CD4-positive, alpha-beta T cell treated with Interleukin-6 for 4 hours (primary cell): ENCODE measurements around the gene NYNRIN.
"Not testable (repeated sequence)": the region's sequence is repeated elsewhere in the genome, so short reads cannot be mapped to it uniquely, and the experiment has no call there.

ENCODE experiments used
- DNase-seq: peaks from one replicate; pipeline ENCODE4 v3.0.0-alpha.2; 2020; ENCODE audit warnings: mixed read lengths

The NYNRIN gene

DNA sequence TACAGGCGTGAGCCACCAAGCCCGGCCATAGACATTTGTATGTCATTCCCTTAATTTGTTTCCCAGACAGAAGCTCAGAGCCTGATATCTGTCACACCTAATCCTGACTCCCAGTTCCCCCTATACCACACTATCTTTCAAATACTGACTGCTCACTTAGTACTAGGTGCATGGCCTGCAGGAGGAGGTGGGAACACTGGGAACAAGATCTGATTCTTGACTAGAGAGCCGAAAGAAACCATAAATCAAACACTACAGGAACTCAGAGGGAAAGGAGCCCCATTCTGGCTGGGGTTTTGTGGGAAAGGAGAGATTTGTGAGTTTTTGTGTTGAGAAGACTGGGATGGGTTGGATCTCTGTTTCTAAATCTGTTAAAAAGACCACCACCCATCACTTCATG, 35.9 kb downstream of the NYNRIN start:
- DNase-seq = no peak

DNA sequence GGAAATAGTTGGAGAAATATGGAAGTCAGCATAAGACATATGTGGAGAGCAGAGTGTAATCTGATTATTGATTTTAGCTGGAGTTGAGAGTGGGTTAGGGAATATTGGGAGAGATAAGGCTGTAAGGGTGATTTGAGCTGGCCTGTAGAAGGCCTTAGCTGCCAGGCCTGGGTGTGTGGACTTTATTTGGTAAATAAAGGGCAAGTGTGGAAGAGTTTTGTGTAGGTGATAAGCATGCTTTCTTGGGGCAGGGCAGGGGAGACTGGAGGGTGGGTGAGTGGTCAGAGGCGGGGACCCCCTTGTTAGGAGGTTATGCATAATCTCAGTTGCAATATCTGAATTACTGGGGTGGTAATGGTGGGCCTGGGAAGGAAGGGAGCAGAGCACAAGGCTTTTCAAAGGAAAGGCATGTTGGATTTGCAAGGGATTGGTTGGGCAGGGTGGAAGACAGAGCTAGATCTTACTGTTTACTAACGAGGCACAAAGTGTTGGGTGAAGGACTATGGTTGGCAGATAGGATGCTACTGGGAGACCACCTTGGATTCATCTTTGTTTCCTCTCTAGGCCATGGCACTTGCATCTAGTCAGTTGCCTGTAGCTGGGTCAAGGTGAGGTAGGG, 36.5 kb downstream of the NYNRIN start:
- no peak for DNase-seq

DNA sequence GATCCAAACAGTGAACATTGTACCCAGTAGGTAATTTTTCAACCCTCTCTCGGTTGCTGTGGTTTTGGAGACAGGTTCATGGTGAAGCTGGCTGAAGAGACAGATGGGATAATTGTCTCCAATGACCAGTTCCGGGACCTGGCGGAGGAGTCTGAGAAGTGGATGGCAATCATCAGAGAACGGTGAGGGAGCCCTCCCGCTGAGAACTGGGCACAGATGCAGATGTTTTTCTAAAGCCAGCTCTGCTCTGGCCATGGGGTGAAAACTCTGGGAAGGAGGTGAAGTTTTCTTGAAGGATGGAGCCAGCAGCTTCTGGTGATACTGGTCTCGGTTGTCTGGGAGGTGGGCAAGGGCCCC, 37.2 kb downstream of the NYNRIN start:
- DNase-seq = no peak

DNA sequence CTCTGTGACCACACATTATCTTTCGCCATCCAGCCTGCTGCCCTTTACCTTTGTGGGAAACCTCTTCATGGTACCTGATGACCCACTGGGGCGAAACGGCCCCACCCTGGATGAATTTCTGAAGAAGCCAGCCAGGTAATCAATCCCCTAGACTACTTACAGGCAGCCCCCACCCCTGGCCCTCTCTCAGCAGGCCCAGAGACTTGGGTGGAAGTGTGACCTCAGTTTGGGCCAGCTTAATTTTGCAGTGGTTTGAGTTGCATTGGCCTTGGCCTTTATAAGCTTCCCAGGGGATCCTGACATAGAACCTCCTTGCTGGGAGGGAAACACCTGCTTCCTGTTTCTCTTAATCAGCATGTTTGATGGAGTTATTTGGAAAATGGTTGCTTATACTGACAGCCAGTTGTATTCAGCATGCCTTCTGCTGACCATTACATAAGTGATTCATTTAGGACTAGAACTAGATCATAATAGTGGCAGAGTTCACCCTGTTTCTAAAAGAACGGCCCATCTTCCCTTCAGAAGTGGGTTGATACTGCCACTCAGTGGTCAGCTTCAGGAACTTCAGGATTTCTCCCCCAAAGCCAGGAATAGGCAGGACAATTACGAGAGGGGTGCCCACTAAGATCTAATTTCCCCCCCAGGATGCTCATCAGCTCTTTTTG, 37.7 kb downstream of the NYNRIN start:
- DNase-seq = peak; percentile 54

DNA sequence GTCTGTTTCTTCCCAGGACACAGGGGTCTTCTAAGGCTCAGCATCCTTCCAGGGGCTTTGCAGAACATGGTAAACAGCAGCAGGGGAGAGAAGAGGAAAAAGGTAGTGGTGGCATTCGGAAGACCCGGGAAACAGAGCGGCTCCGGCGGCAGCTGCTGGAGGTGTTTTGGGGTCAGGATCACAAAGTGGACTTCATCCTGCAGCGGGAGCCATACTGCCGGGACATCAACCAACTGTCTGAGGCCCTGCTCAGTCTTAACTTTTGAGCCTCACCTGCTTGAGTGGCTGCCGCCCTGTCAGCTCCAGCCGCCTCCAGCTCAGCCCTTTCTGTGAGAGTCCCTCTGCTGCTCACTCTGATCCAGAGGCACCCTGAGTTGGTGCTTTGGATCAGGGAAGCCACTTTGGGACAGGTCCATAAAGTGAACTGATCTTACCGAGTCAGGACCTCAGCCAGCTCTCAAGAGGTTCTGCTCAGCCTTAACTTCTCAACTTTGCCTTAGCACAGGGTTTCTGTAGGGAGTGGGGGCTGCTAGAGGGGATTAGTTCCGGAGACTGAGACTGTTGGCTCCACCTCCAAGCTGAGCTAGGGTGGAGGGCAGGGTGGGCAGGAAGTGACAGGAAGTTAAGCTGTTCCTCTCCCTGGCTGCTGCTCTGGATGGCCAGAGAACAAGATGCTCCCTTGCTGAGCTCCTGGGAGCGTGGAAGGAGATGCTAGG, 38.4 kb downstream of the NYNRIN start:
- peak; percentile 42 for DNase-seq

DNA sequence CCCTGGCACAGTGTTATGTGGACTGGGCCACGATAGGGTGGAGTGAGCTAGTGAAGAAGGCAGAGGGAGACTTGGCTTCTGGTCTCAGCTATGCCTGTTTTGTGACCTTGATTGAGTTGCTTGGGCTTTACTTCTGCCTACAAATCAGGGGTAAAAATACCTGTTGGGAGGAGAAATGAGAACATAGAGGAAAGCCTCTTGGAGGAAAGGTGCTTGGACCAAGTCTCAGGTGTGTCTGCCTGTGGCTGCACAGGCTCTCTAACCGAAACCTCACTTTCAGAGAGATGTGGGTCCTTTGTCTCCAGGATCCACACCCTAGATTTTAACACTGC, 38.9 kb downstream of the NYNRIN start:
- no peak for DNase-seq

DNA sequence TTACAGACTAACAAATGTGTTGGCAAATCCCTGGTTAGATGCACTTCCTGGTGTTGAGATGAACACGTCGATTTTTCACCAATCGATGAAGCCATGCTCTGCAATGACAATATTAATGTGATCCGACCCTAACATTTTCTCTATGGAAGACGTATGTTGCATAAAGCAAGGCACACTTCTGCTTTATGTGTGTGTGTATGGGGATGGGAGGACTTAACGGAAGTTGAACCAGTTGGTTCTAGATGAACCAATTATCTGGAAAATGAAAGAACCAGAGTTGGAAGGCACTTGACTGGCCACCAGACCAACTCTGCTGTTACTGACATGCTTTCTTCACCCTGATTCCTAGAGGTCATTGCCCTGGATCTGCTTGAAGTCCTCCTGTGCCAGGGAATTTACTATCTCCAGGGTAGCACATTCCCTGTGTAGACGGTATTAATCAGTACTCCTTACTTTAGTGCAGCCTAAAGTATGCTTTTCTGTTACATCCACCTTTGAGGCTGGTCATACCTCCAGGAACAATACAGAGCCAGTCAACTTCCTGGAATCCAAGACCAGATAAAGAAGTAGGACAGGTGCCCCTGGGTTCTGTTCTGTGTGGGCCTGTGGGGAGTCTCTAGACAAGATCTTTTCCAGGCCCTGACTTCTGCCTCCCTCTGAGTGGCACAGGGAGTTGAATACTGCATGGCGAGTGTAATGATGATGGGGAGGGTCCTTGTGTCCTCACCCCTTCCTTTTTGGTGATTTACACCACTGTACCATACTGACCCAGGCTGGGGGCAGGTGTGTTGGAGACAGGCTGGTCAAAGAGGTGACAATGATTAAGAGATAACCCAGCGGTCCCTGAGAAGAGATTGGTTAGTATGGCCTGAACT, 39.7 kb downstream of the NYNRIN start:
- DNase-seq = no peak

DNA sequence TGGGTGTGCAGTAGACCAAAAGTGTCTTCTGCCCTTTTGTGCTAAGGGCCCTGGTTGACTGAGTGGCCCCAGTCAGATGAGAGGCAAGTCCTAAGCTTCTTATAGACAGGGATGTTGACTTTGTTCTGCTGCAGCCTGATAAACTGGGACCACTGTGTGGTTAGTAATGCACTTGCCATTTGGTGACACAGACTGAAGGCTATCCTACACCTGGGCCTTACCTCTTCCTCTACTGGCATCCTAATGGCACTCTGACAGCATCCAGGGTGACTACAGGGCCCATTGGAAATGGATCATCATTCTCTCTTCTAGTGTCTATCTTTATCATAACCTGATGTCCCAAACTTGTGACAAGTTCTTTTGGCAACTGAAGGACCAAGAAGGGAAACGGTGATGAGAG, 40.5 kb downstream of the NYNRIN start:
- DNase-seq = no peak

DNA sequence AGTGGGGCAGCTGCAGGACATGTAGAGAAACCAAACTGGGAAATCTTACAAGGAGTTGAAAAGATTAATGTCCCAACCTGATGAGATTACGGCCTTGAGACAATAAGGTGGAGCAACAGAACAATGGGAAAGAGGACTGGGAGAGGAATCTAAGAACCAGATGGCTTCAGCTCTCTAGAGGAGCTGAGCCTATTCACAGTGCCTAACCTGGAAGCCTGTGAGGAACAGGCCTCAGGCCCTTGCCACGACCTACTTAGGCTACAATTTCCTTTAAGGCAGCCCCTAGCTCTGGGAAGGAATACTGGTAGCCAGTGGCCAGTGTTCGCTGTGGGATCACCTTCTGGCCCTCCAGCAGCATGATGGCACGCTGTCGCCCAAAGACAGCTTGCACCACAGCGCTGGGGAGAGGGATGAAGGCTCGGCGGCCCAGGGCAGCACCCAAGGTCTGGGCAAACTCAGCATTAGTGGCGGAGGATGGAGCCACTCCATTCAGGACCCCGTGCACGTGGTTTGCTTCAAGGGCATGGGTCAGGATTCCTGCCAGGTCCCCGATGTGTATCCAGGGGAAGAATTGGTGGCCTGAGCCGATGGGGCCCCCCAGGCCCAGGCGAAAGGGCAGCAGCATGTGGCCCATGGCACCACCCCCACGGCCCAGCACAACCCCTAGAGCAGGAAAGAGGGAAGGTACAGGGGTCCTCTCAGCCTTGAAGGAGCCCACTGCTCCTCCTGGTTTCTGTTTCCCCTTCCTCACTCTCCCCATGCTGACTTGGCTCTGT, 41.2 kb downstream of the NYNRIN start:
- no peak for DNase-seq

DNA sequence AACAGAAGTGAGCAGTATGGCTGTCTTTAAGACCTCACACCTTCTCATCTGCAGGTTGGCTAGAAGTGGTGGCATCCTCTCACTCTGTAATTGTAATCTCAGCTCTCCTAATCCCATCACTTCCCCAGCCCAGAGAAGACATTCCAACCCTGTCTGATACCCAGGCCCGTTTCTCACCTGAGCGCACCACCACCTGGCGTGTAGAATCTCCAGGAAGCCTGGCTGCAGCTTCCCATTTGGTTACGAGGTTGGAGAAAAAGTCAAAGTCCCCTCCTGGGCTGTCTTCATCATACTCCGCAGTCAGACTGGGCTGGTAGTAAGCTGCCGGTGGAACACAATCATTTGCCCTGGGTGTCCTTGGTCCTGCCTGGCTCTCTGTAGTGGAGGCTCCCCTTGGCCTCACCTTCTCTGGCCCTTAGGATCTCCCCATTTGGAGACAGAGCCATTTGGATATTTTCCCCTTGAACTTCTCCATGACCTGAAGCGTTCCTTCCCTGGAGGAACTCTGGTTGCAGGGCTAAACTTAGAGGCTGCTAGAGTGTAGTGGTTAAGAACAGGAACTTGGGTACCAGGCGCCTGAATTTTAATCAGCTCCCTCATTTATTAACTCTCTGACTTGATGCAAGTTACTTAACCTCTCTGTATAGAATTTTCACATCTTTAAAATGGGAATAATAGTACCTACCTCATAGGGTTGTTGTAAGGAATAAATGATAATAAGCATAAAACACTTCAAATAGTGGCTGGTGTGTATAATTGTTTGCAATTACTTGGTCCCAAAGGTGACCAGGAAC, 42.0 kb downstream of the NYNRIN start:
- no peak for DNase-seq

DNA sequence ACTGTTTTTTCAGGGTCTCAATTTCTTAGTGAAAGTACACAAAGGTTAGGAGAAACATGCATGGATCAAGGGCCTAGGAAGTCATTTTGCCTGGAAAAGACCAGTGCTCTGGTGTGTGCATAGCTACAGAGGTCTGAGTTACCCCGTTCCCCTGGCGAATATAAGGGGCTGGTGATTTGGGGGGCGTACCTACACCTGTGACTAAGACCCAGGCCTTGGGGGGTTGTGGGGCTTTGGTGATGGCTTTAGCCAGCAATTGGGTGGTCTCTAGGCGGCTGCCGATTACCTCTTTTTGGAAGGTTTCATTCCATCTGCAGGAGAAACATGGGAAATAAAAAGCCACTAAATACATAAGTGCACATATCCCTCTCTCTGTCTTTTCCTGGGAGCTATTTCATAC, 42.7 kb downstream of the NYNRIN start:
- DNase-seq = no peak

DNA sequence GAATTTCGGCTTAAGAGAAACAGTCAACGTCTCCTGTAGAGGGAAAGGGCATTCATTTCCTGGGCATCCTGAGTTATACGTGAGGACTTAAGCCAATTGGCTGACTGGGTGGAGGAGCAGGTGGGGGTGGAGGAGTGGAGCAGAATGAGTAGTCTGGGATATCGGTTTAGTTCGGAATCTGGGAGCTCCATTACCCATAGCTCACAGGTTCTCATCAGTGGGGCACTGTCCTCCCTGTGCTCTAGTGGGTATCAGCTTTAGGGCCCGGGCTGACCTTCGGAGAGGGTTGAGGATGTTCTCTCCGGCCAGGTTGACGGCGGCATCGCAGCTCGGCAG, 43.1 kb downstream of the NYNRIN start:
- no peak for DNase-seq

DNA sequence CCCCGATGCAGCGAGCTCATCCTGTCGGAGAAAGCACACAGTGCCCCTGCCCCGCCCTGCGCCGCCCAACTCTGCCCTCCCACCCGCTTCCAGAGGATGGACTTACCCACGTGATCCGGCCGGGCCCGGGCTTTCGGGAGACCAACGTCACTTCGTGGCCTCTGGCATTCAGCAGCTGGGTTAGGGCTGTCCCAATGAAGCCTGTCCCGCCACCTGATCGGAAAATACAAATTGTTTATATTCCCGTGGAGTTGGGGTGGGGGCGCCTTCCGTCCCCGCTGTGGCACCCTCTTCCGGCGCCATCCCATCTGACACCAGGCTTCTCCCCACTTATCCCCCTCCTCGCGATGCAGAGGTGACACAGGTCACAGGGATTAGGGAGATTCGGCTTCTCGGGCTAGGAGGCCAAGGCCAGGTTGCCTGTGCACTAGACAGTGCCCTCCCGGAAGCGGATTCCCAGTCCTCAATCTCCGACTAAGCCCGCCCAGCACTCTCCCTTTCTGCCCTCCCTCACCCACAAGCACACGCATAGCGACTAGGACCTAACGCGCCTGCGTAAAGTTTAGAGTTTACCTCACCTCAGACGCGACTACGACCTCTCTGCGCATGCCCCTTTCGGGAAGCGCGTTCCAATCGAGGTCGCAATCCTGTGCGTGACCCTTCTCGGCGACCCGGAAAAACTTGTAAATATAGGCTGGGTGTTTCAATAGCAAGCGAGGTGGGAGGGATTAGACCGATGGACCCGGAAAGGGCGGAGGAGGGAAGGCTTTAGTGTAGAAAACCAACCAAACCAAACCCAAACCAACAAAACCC, 43.6 kb downstream of the NYNRIN start, which contains the start of gene SDR39U1:
SDR39U1 (minus strand) TSS at position 537 of the 813 bp plus-strand sequence; CDS start at position 530, 7 bp downstream.
- DNase-seq = peak; percentile 97

DNA sequence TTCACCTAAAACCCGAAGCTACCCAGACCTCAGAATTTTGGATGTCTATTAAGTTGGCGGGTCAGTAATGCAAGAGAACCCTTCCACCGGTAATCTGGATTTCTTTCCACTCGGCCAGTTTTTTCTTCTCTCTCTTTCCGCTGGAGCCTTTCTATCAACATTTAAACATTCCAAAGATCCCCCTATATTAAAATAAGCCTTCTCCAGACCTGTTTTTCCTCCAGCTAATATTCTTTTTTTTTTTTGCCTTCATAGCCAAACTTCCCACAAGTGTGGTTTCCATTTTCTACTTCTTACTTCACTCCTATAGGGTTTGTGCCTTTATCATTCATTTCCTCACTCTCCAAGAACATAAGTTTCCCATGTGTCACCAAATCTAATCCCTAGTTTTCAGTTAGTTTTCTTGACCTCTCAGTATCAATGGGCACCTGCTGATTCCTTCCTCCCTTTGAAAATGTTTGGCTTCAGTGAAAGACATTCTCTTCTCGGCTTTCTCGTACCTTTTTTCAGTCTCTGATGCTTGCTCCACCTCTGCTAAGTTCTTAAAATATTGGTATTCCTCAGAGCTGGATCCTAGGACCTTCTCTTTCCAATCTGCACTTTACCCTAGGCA, 44.4 kb downstream of the NYNRIN start:
- DNase-seq = no peak

DNA sequence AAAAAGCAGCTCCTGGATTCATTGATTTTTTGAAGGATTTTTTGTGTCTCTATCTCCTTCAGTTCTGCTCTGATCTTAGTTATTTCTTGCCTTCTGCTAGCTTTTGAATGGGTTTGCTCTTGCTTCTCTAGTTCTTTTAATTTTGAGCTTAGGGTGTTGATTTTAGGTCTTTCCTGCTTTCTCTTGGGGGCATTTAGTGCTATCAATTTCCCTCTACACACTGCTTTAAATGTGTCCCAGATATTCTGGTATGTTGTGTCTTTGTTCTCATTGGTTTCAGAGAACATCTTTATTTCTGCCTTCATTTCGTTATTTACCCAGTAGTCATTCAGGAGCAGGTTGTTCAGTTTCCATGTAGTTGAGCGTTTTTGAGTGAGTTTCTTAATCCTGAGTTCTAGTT, 52.0 kb downstream of the NYNRIN start:
- DNase-seq = not testable (repeated sequence)

DNA sequence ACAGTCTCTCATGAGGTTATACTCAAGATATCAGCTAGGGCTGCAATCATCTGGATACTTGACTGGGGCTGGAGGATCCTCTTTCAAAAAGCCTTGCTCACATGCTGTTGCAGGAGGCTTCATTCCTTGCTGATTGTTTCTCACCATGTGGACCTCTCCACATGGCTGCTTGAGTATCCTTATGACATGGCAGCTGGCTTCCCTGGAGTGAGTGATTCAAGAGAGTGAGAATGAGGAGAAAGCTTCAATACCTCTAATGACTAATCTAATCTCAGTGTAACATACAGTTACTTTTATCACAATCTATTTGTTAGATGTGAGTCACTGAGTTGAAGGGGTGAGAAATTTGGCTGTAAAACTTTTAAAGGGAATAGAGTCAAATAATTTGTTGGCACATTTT, 58.2 kb downstream of the NYNRIN start:
- no peak for DNase-seq

DNA sequence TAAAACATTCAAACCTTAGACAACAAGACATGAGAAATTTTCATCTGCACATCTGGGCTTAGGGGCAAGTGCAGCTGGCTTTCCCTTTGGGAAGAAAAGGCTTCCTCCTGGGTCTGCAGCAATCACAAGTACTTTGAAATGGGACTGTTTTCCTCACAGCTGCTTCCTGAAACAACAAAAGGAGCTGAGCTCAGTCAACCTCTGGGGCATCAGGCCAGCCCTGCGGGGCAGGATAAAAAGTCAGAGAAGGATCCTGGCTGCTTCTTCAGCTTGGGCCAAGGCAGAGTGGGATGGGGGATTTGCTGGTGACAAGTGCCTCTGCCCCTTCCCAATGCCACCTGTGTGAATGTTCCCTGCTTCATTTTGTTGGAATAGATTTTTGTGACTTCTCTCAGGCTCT, 59.9 kb downstream of the NYNRIN start:
- DNase-seq = no peak

DNA sequence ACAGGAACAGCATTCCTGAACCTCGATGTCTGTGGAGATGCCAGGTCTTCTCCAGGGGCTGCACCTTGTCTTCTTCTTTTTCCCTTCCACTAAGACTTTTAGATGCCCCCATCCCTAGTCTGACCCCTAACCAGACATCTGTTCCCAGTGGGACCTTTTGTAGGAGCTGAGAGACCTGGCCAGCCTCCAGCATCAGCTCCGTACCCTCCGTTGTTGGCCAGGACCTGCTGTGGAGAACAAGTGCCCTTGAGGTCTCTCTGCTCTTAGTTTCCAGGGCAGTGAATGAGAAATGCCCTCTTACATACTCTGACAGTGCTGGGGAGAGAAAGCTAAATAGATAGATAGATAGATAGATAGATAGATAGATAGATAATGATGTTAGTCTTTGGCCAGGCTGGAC, 60.5 kb downstream of the NYNRIN start:
- no peak for DNase-seq

DNA sequence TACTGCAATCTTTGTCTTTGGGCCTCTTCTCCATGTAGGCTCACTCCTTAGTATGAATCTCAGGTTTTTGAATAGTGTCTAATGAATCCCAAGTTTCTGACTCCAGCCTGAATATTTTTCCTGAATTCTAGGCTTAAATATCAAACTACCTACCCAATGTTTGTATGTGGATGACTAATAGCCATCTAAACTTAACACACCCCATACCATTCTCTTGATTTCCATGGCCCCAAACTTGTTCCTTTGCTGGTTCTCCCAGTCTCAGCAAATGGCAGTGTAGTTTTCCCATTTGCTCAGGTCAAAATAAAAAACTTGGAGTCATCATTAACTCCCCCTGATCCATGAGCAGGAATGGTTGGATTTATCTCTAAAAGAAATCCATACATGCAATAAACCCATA, 62.5 kb downstream of the NYNRIN start:
- DNase-seq = no peak
